HepG2 (cell line): ENCODE results near the gene SLC25A28. TPM values are rescaled to one million over a fixed set of nuclear protein-coding genes. Genes with fewer than 3 reads are reported as not detected.

Experiments used
- ATF7-NPFF ChIP-seq: sonication (generic); formaldehyde crosslinking; IDR thresholded peaks from 2 replicates; pipeline ENCODE4 v1.8.1; 2023; ENCODE audit warnings: mild to moderate bottlenecking, low read depth, missing genetic modification reagents, moderate library complexity
- FOXK2 ChIP-seq: fragments of 450-650 bp; IDR thresholded peaks from 2 replicates; pipeline ENCODE4 v1.6.1; 2016
- HMG20B ChIP-seq: conservative IDR thresholded peaks from 2 replicates; pipeline ENCODE4 v1.6.1; 2016; ENCODE audit warnings: missing genetic modification reagents, missing compliant biosample characterization
- KAT8 ChIP-seq: IDR thresholded peaks from 2 replicates; pipeline ENCODE4 v1.6.1; 2016; ENCODE audit warnings: missing genetic modification reagents, missing compliant biosample characterization
- NR3C1 ChIP-seq: sonication (generic); formaldehyde crosslinking; IDR thresholded peaks from 2 replicates; pipeline ENCODE4 v1.4.0; 2020; ENCODE audit warnings: missing genetic modification reagents
- PHB2 ChIP-seq: fragments of 450-650 bp; IDR thresholded peaks from 2 replicates; pipeline ENCODE4 v1.6.1; 2018; ENCODE audit not compliant: partially characterized antibody
- ZNF101 ChIP-seq: sonication (generic); formaldehyde crosslinking; IDR thresholded peaks from 2 replicates; pipeline ENCODE4 v1.4.0; 2020; ENCODE audit warnings: mild to moderate bottlenecking, low read depth, missing genetic modification reagents, borderline replicate concordance
- ZNF333 ChIP-seq: sonication (generic); formaldehyde crosslinking; IDR thresholded peaks from 2 replicates; pipeline ENCODE4 v1.4.0; 2020; ENCODE audit warnings: mild to moderate bottlenecking, missing genetic modification reagents, borderline replicate concordance
- ZNF549 ChIP-seq: sonication (generic); formaldehyde crosslinking; IDR thresholded peaks from 2 replicates; pipeline ENCODE4 v1.5.0; 2020; ENCODE audit warnings: missing genetic modification reagents
- ZSCAN22 ChIP-seq: sonication (generic); formaldehyde crosslinking; IDR thresholded peaks from 2 replicates; pipeline ENCODE4 v1.4.0; 2020; ENCODE audit warnings: mild to moderate bottlenecking, missing genetic modification reagents
- ZSCAN30 ChIP-seq: sonication (generic); formaldehyde crosslinking; IDR thresholded peaks from 2 replicates; pipeline ENCODE4 v1.5.0; 2020; ENCODE audit warnings: mild to moderate bottlenecking, missing genetic modification reagents
- polyA plus RNA-seq, 8 experiments: library from polyadenylated mRNA; depleted of rRNA in 3 of 8; stranded (reverse) in 7 of 8; unstranded in 1 of 8; fragments of >200 nt; fragmentation: Illumina TruSeq in 4 of 8; extraction: Trizol in 4 of 8; gene quantifications; 2 replicates each; pipeline versions ENCODE4 v1.2.1 to v1.2.3, GENCODE V29; 2011 to 2016; ENCODE audit warnings: low read depth in 4 of 8, missing spikeins in 1 of 8, mixed read lengths in 1 of 8; ENCODE audit not compliant: insufficient read depth in 1 of 8
- total RNA-seq, 5 experiments: library from RNA; depleted of rRNA; stranded (reverse); fragments of >200 nt; fragmentation: Illumina TruSeq; extraction: Trizol; gene quantifications; 2 replicates each; pipeline ENCODE4 v1.2.3, GENCODE V29; 2016; ENCODE audit warnings: low read depth in 1 of 5
- TF ChIP-seq, protein P1 (sequence below): sonication (generic); formaldehyde crosslinking; IDR thresholded peaks from 2 replicates; pipeline ENCODE4 v1.5.0; 2020; ENCODE audit warnings: missing genetic modification reagents
- TF ChIP-seq, protein P2 (sequence below): sonication (generic); formaldehyde crosslinking; IDR thresholded peaks from 2 replicates; pipeline ENCODE4 v1.5.0; 2020; ENCODE audit warnings: mild to moderate bottlenecking, missing genetic modification reagents
- TF ChIP-seq, protein P3 (sequence below): sonication (generic); formaldehyde crosslinking; conservative IDR thresholded peaks from 2 replicates; pipeline ENCODE4 v1.4.0; 2020; ENCODE audit warnings: missing genetic modification reagents
- TF ChIP-seq, protein P4 (sequence below): sonication (generic); formaldehyde crosslinking; conservative IDR thresholded peaks from 2 replicates; pipeline ENCODE4 v1.4.0; 2020; ENCODE audit warnings: missing genetic modification reagents
- TF ChIP-seq, protein P5 (sequence below): sonication (generic); formaldehyde crosslinking; IDR thresholded peaks from 2 replicates; pipeline ENCODE4 v1.4.0; 2020; ENCODE audit warnings: missing genetic modification reagents, borderline replicate concordance

Gene SLC25A28
- total and polyA plus RNA-seq, 2 of the 13 experiments (the other 11 are each of a cell fraction or from before 2014, with no cell fraction given): 15.2 to 41.0 TPM

DNA sequence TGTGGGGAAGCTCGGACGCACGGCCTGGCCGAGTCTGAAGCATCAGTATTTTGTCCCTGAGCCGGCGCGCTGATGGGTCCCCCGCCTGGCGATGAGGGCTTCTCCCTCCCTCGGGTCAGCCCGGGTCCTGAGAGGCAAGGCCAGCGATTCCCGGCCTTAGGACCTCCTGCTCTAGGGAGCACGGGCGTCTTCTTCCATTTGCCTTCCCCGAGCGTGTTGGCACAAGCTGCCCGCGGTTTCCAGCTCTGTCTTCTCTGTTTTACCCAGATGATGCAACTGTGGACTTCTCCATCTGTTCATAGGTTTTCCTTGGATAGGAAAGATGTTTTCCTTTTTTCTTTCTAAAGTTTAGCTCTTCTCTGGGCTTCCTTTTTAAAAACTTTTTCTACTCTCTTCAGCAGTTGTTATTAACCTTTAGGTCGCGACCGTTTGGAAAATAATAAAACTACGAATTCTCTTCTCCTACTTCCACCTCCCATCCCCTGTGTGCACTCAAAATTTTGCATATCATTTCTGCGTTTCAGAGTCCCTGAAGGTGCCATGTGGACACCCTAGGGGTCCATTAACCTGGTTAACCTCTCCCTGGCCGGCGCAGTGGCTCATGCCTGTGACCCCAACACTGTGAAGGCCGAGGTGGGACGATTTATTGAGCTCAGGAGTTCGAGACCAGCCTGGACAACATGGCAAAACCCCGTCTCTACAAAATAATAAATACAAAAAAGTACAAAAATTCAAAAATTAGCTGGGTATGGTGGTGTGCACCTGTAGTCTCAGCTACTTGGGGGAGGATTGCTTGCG, 1.4 kb upstream of the SLC25A28 start (continued):
- TF ChIP-seq ATF7-NPFF: peak; percentile 19; the same call in 1 of the 2 replicates
- TF ChIP-seq, protein P1, sequence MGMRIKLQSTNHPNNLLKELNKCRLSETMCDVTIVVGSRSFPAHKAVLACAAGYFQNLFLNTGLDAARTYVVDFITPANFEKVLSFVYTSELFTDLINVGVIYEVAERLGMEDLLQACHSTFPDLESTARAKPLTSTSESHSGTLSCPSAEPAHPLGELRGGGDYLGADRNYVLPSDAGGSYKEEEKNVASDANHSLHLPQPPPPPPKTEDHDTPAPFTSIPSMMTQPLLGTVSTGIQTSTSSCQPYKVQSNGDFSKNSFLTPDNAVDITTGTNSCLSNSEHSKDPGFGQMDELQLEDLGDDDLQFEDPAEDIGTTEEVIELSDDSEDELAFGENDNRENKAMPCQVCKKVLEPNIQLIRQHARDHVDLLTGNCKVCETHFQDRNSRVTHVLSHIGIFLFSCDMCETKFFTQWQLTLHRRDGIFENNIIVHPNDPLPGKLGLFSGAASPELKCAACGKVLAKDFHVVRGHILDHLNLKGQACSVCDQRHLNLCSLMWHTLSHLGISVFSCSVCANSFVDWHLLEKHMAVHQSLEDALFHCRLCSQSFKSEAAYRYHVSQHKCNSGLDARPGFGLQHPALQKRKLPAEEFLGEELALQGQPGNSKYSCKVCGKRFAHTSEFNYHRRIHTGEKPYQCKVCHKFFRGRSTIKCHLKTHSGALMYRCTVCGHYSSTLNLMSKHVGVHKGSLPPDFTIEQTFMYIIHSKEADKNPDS: no peak
- TF ChIP-seq, protein P2, sequence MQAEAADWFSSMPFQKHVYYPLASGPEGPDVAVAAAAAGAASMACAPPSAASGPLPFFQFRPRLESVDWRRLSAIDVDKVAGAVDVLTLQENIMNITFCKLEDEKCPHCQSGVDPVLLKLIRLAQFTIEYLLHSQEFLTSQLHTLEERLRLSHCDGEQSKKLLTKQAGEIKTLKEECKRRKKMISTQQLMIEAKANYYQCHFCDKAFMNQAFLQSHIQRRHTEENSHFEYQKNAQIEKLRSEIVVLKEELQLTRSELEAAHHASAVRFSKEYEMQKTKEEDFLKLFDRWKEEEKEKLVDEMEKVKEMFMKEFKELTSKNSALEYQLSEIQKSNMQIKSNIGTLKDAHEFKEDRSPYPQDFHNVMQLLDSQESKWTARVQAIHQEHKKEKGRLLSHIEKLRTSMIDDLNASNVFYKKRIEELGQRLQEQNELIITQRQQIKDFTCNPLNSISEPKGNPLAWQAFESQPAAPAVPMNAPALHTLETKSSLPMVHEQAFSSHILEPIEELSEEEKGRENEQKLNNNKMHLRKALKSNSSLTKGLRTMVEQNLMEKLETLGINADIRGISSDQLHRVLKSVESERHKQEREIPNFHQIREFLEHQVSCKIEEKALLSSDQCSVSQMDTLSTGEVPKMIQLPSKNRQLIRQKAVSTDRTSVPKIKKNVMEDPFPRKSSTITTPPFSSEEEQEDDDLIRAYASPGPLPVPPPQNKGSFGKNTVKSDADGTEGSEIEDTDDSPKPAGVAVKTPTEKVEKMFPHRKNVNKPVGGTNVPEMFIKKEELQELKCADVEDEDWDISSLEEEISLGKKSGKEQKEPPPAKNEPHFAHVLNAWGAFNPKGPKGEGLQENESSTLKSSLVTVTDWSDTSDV: no peak
- no peak for TF ChIP-seq PHB2
- TF ChIP-seq NR3C1 (CRISPR knock-in tag): no peak
- no peak for TF ChIP-seq ZNF333 (CRISPR knock-in tag)
- no peak for TF ChIP-seq ZNF549 (CRISPR knock-in tag)
- TF ChIP-seq, protein P3, sequence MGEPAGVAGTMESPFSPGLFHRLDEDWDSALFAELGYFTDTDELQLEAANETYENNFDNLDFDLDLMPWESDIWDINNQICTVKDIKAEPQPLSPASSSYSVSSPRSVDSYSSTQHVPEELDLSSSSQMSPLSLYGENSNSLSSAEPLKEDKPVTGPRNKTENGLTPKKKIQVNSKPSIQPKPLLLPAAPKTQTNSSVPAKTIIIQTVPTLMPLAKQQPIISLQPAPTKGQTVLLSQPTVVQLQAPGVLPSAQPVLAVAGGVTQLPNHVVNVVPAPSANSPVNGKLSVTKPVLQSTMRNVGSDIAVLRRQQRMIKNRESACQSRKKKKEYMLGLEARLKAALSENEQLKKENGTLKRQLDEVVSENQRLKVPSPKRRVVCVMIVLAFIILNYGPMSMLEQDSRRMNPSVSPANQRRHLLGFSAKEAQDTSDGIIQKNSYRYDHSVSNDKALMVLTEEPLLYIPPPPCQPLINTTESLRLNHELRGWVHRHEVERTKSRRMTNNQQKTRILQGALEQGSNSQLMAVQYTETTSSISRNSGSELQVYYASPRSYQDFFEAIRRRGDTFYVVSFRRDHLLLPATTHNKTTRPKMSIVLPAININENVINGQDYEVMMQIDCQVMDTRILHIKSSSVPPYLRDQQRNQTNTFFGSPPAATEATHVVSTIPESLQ (CRISPR knock-in tag): no peak
- TF ChIP-seq ZSCAN30 (CRISPR knock-in tag): peak; percentile 59; the same call in 1 of the 2 replicates
- TF ChIP-seq, protein P4, sequence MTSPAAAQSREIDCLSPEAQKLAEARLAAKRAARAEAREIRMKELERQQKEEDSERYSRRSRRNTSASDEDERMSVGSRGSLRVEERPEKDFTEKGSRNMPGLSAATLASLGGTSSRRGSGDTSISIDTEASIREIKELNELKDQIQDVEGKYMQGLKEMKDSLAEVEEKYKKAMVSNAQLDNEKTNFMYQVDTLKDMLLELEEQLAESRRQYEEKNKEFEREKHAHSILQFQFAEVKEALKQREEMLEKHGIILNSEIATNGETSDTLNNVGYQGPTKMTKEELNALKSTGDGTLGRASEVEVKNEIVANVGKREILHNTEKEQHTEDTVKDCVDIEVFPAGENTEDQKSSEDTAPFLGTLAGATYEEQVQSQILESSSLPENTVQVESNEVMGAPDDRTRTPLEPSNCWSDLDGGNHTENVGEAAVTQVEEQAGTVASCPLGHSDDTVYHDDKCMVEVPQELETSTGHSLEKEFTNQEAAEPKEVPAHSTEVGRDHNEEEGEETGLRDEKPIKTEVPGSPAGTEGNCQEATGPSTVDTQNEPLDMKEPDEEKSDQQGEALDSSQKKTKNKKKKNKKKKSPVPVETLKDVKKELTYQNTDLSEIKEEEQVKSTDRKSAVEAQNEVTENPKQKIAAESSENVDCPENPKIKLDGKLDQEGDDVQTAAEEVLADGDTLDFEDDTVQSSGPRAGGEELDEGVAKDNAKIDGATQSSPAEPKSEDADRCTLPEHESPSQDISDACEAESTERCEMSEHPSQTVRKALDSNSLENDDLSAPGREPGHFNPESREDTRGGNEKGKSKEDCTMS: no peak
- no peak for TF ChIP-seq KAT8 (CRISPR knock-in tag)
- TF ChIP-seq ZSCAN22 (CRISPR knock-in tag): no peak
- TF ChIP-seq HMG20B (CRISPR knock-in tag): no peak
- TF ChIP-seq, protein P5, sequence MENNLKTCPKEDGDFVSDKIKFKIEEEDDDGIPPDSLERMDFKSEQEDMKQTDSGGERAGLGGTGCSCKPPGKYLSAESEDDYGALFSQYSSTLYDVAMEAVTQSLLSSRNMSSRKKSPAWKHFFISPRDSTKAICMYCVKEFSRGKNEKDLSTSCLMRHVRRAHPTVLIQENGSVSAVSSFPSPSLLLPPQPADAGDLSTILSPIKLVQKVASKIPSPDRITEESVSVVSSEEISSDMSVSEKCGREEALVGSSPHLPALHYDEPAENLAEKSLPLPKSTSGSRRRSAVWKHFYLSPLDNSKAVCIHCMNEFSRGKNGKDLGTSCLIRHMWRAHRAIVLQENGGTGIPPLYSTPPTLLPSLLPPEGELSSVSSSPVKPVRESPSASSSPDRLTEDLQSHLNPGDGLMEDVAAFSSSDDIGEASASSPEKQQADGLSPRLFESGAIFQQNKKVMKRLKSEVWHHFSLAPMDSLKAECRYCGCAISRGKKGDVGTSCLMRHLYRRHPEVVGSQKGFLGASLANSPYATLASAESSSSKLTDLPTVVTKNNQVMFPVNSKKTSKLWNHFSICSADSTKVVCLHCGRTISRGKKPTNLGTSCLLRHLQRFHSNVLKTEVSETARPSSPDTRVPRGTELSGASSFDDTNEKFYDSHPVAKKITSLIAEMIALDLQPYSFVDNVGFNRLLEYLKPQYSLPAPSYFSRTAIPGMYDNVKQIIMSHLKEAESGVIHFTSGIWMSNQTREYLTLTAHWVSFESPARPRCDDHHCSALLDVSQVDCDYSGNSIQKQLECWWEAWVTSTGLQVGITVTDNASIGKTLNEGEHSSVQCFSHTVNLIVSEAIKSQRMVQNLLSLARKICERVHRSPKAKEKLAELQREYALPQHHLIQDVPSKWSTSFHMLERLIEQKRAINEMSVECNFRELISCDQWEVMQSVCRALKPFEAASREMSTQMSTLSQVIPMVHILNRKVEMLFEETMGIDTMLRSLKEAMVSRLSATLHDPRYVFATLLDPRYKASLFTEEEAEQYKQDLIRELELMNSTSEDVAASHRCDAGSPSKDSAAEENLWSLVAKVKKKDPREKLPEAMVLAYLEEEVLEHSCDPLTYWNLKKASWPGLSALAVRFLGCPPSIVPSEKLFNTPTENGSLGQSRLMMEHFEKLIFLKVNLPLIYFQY (CRISPR knock-in tag): no peak
- no peak for TF ChIP-seq ZNF101
- no peak for TF ChIP-seq FOXK2
